GM21717 (cell line): ENCODE data around the gene C10orf71.

Source experiments
- ATAC-seq: cut with Tn5 transposase; IDR thresholded peaks from one replicate; pipeline ENCODE4 v1.9.1; 2021; ENCODE audit warnings: mild to moderate bottlenecking, moderate library complexity; ENCODE audit not compliant: unreplicated experiment

The C10orf71 gene, protein sequence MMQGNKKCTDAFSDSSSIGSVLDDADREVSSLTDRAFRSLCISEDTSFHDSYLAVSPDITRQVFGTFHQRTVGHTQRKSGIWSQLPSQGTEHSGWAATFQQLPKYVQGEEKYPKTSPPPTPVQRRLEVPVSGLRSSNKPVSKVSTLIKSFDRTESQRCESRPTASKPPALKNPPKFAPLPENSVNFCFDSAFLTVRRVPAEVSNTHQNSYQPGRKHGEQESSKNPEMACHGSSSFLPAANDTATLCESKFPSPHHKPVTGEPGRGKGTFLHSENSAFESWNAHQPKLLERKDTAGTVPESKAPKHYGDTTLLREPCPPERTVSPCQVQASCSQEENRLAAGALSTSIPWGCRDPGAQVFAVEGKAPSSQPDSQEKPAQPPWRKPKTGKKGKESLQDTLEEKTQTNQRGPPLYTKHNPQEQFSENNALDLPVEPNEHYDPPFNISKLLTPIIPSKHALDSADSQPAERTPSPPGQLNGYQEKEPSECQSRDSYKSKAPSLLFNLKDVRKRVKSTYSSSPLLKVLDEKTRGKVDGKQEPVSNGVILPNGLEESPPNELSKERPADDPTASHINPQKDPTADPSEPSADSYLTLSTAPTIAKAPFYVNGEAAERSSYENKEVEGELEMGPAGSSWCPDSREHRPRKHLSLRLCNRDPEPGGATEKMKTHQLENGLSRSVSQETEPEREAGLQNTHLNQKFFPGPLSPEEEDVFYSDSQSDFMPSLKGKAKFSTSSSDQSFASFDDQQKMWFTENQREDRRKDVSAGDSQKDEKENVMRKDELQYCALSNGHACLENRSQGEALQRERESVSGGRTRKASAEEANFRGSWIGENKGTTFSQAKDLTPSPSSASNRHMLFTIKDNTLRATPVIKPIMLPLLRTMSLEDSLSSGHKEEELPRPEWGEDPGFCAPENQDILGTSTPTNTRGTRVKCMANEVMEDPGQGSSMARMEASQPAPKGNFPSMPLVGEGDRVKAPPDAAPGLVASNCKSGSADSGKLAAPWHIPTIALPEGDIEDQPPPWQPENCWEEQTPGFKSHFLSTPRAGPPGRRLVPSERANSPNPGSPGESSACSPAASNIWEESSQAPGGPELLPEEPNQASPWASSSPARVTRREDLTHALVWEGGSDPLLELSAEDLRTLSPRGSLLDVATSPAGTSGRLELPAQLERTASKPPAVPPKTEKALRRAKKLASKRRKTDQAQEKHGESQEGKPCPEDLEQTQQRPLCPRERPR (N-terminal part only)

DNA sequence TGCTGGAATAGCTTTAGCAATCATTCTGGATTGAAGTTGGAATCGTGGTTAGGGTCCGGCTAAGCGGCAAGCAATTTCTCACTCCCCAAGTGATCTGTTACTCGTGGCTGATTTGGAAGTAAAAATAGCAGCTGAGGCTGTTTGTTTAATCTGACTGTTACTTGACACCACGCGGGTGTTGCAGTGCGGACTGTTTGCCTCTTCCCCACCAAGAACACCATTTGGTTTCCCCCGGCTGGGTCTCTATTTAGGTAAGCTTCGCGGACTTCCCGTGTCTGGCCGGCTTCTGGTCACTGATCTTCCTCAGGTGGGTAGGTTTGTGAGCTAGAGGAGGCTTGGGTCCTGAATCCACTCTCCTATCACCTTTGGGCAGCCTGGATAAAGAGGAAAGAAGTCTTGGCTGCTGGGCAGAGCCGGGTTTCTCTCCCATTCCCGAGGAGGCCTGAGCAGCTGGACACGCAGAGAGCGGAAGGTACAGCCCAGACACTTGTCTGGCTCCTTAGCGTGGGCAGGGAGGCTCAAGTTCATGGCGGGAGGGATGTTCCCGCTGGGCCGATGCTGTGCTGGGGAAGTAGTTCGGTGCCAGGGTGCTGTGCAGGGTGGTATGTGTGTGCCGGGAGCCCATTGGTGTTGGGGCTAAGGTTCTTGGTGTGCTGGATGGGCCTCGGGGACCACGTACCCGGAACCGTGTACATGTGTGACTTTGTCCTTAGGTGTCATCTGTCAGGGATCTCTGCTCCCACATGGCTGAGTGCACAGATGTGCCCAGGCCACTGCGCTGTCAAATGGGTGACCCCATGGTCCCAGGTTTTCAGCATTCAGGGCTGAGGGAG, at the start of gene C10orf71:
TSS of gene C10orf71 (plus strand) at position 188 of the 833 bp plus-strand sequence. CDS start 23,376 bp downstream, outside the sequence.
- ATAC-seq: no peak

- no peak for ATAC-seq
Observed at GRCh38 chr10:49252313-49253034, 46.5 kb upstream of the C10orf71 start.

GRCh38 chr10:49253340-49253906, 45.5 kb upstream of the C10orf71 start:
- no peak for ATAC-seq

DNA sequence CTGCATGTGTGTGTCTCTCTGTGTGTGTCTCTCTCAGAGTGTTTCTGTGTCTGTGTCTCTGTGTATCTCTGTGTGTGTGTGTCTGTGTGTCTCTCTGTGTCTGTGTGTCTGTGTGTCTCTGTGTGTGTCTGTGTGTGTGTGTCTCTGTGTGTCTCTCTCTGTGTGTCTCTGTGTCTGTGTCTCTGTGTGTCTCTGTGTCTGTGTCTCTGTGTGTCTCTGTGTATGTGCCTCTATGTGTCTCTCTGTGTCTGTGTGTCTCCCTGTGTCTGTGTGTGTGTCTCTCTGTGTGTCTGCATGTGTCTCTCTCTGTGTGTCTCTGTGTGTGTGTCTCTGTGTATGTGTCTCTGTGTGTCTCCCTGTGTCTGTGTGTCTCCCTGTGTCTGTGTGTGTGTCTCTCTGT, 44.8 kb upstream of the C10orf71 start:
- ATAC-seq: no peak

DNA sequence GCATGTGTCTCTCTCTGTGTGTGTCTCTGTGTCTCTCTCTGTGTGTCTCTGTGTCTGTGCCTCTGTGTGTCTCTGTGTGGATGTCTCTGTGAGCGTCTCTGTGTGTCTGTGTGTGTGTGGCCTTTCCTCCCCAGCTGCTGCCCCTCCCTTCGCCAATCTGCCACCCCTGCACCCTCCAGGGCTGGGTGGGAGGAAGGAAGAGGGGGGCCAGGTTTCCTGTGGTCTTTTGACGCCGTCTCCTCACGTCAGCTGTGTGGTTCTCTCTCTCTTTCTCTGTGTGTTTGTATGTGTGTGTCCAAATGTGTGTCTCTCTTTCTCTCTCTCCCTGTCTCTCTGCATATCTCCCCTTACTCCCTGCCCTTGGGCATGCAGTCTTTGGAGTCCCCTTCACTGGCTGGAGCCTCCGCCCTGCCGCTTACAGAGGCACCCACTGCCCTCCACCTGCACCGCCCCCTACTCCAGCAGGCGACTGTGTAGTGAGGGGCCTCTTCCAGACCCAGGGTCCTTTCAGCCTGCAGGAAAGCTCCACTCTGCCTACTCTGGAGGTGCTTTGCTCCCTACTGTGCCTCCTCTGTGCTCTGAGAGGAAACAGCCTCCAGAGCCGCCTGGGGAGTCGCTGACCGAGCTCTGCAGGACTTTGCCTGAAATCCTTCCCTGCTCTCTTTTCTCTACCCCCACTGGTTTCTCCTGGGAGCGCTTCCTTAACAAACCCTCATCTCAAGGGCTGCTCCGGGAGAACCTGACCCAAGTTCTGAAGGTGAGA, 44.2 kb upstream of the C10orf71 start:
- no peak for ATAC-seq

- ATAC-seq: no peak
Observed at GRCh38 chr10:49255883-49256282, 43.1 kb upstream of the C10orf71 start.

DNA sequence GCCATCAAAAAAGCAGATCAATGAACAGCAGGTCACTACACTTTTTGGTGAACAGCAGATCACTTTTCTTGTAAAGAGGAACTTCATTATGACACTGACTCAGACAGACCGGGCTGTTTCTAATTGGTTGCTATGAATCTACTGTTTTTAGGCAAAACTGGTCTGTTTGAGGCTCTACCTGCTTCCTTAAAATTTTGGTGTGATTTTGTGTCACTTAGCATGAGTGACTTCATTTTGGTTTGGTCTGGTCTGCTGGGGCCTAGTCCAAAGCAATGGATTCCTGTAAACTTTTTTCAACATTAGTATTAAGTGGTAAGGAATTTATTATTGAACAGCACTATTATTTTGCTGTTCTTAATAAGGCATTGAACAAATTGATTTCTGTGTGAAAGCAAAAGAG, 41.8 kb upstream of the C10orf71 start:
- ATAC-seq: no peak

GRCh38 chr10:49257626-49258349, 41.2 kb upstream of the C10orf71 start:
- no peak for ATAC-seq

DNA sequence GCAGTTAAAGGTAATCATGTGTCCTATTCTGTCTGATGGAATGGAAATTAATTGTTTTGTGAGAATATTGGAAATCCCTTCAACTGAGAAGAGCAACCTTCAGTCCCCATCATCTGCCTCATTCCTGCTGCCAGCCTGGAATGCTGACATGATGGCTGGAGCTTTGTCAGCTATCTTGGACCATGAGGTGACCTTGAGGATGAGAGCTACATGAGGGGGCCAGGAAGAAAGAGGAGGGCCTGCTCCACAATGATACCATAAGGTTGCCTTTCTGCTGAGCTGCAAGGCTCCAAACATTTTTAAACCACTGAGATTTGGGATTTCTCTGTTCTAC, 40.7 kb upstream of the C10orf71 start:
- ATAC-seq: no peak

DNA sequence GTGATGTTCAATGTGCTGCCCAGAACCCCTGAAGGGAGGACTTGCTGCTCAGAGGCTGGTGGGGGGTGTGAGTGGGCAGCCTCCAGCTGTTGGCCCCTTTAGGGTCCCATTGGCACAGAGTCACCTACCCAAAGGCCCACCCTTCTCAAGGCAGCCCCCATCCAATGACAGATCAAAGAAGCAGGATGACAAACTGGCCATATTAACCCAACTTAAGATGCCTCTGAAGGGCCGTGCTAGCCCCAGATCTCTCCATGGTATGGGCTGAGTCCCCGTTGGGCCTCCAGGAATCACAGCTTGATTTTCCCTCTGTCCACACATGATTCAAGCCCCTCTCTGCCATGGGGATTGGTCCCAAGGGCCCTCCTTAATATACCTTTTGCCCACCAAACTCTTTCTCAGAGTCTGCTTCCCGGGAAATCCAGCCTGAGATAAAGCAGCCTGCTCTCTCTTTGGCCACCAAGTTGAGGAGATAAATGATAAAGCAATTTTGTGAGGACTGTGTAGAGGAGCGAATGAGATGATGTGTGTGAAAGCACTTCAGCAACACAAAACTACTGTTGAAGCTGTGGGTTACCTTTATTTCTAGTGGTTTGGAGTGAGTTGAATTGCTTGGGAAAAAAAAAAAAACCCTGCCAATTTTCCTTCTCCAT, 38.2 kb upstream of the C10orf71 start:
- ATAC-seq: no peak

DNA sequence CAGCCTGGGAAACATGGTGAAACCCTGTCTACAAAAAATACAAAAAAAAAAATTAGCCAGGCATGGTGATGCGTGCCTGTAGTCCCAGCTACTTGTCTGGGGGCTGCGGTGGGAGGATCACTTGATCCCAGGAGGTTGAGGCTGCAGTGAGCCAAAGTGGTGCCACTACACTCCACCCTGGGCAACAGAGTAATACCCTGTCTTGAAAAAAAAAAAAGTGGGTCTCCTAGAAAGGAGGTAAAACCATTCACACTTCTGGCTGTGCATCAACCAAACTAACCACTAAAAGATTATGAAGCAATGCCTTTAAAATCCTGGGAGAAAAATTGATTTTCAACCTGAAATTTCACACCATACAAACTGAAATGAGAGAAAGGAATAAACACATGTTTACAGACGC, 35.4 kb upstream of the C10orf71 start:
- ATAC-seq: no peak

- ATAC-seq: no peak
Observed at GRCh38 chr10:49264177-49264677, 34.7 kb upstream of the C10orf71 start.

- ATAC-seq: no peak
Observed at GRCh38 chr10:49265885-49266284, 33.1 kb upstream of the C10orf71 start.

GRCh38 chr10:49268185-49268584, 30.8 kb upstream of the C10orf71 start:
- no peak for ATAC-seq

GRCh38 chr10:49269523-49269922, 29.4 kb upstream of the C10orf71 start:
- no peak for ATAC-seq

DNA sequence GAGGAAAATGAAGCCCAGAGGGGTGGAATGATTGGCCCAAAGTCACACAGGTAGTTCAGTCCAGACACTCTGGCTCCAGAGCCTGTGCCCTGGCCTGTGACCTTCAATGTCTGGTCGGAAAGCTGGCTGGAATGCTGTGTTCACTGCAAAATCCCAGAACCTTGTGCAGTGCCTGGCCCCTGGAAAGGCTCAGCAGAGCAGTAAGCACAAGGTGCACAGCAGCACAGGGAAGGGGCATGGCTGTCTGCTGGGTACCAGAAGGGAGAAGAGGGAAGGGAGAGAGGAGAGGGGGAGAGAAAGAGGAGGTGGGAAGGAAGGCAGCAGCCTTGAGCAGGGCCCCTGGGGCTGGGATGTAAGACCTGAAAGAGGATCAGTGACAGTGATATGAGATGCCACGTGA, 28.4 kb upstream of the C10orf71 start:
- ATAC-seq: no peak

DNA sequence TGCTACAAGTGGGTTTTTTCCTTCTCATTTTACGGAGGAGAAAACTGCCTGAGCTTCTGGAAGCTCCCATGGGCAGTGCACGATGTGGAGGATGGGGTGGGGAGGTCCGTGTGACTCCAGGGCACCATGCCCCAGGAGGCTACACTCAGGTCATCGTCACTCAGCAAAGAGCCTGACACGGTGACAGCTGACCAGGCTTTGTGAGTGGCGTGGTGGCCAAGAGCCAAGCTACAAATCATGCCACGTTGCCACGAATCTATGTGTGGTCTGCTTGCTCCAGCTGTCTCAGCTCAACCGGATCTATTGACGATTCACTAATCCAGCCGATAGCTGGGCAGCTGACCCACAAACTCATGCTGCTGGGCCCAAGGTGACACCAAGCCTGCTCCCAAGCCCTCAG, 27.6 kb upstream of the C10orf71 start:
- no peak for ATAC-seq
